Skeletal muscle cell (primary cell): ENCODE results near the gene KRTAP9-6.
"Not testable (repeated sequence)": the region's sequence is repeated elsewhere in the genome, so short reads cannot be mapped to it uniquely, and the experiment has no call there.

Experiments used
- DNase-seq: peaks from one replicate; pipeline ENCODE4 v3.0.0-alpha.2; 2010; ENCODE audit warnings: low read depth
- H3K4me3 ChIP-seq: 2 replicates; pipeline ENCODE4 v1.5.1; 2011; ENCODE audit warnings: low read depth, mild to moderate bottlenecking, control low read depth, low read length, moderate library complexity

KRTAP9-6 gene

DNA sequence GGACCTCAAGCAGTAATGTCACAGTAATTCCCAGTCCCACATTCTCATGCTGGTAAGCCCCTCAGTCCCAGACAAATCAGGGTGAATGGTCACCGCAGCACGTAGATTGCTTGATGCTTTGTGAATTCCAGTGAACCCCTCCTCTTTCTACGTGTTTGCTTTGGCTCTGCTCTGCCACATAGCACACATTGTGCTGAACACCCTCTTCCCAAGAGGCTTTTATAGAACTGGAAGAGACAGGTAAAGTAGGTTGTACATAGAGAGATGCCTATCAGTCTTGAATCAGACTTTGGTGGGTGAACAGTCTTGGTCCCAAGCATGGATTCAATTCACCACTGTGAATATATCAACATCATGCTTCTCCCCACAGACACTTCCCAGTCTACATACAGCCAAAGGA, 579 bp upstream of the KRTAP9-6 start:
- H3K4me3 ChIP-seq, result no peak overlapping the region
- DNase-seq, result no peak

DNA sequence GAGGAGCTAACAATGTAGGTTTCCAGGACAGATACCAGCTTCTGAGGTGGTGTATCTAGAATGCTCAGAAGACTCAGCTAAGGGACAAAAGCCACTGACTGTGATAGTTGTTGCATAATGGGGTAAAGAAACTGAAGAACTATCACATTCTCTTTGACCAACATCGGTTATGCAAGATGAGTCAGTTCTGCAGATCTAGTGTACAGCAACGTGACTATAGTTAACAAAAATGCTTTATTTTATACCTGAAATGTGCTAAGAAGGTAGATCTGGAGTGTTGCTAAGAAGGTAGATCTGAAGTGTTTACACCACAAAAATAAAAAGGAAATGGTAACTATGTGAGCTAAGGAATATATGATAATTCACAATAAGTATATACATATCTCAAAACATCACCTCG, 2.5 kb downstream of the KRTAP9-6 start:
- DNase-seq, result no peak
- H3K4me3 ChIP-seq, result no peak overlapping the region

DNA sequence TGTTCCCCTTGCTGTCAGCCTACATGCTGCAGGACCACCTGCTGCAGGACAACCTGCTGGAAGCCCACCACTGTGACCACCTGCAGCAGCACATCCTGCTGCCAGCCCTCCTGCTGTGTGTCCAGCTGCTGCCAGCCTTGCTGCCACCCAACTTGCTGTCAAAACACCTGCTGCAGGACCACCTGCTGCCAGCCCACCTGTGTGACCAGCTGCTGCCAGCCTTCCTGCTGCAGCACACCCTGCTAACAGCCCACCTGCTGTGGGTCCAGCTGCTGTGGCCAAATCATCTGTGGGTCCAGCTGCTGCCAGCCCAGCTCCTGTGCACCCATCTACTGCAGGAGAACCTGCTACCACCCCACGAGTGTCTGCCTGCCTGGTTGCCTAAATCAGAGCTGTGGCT, 6.1 kb downstream of the KRTAP9-6 start:
- not testable (repeated sequence) for H3K4me3 ChIP-seq, DNase-seq

DNA sequence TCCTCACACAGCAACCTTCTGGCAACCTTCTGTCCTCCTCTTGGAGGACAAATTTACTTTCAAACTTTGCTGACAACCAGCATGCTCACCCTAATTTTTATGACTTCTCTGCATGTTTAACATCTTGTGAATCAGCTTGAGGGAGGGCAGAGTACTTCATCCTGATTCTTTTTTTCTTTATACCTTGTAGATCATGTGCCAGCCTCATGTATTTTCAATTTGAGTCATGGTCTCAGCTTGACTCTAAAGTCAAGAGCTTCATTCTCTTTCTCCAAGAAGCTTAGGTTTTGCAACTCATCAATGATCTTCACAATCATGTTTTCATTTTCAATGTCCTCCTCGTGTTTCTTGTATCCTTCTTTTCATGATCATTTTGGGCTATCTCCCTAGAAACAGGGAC, 6.7 kb downstream of the KRTAP9-6 start:
- no peak overlapping the region for H3K4me3 ChIP-seq
- no peak for DNase-seq

DNA sequence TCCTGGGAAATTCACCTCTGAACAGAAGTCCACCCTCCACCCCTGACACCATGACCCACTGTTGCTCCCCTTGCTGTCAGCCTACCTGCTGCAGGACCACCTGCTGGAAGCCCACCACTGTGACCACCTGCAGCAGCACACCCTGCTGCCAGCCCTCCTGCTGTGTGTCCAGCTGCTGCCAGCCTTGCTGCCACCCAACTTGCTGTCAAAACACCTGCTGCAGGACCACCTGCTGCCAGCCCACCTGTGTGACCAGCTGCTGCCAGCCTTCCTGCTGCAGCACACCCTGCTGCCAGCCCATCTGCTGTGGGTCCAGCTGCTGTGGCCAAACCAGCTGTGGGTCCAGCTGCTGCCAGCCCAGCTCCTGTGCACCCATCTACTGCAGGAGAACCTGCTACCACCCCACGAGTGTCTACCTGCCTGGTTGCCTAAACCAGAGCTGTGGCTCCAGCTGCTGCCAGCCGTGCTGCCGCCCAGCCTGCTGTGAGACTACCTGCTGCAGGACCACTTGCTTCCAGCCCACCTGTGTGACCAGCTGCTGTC, 10.5 kb downstream of the KRTAP9-6 start, which contains the start of gene KRTAP9-7:
TSS of gene KRTAP9-7 (plus strand) at position 51 of the 543 bp plus-strand sequence. CDS start at position 51, 0 bp downstream.
- H3K4me3 ChIP-seq, DNase-seq: not testable (repeated sequence)

DNA sequence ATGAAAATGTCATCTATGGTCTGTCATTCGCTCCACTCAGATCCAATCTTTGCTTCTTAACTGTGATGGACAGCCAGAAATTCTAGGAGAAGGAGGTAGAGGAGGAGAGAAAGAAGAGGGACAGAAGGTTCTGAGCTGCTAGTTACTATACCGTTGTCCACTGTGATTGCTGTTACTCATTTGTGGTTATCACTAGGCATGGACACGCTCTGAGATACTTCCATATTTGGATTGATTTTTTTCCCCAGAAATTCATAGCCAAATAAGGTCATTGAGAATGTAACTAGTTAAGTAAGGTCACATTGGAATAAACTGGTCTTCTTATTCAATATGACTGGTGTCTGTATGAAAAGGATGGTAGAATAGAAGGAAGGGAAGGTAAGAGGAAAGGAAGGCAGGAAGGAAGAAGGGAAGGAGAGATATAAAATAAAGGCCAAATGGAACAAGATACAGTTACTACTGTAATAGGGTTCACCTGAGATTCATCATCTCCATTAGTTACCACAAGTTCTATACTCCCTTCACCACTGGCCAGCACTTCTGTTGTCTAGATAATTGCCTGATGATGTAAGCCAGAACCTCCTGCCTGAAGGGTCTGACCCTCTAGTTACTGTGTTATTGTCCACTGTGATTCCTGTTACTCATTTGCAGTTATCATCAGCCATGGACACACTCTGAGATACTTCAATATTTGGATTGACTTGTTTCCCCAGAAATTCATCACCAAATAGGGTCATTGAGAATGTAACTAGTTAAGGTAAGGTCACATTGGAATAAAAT, 13.2 kb downstream of the KRTAP9-6 start:
- no peak for DNase-seq
- no peak overlapping the region for H3K4me3 ChIP-seq

DNA sequence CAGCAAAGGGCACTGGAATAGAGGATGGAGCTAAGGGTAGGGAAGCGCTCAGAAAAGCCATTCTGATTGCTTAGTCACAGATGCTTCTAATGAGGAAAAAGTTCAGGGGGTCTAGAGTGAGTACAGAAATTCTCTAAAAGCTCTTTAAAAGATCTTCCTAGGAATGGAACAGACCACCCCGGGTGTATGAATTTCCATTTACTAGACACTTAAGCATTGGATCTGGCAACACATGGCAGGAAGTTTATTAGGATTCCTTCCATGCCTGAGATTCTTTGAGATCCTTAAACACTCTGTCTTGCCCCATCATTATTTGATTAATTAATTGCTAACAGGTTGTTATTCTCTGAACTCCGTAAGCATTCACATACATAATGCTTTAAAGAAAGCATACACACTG, 18.9 kb downstream of the KRTAP9-6 start:
- no peak for DNase-seq
- H3K4me3 ChIP-seq, result no peak overlapping the region

DNA sequence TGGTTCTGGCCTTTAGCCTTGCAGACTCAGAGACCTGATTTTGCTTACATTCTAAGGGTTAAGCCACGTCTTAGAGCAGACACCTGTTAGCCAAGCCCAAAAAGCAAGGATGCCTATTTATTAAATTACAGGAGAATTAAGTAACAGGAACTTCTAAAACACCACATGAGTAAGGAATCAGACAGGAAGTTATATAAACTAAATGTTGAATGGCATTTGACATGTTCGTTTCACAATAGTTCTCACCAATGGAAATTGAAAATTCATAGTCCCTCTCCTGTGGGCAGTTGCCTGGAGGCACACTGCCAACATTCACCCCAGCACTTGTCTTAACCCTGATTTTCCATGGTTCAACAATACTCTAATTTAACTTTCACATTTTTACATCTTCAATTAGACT, 19.4 kb downstream of the KRTAP9-6 start:
- no peak for DNase-seq
- no peak overlapping the region for H3K4me3 ChIP-seq

DNA sequence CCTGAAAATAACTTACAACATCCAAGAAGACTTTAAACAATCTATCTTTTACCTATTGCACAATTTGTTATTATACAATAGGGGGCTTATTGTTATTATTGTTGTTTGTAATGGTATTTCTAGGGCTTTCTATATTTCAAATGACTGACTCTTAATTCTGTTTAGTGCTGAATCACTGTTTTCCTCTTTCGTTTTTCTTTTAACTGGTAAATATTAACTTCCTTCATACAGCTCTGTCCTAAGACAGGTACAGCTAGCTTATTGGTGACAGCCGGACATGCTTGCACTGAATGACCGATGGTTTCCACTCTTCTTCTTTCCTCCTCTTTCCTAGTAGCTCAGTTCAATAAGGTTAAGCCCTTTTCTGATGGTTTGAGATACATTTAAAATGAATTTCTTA, 21.9 kb downstream of the KRTAP9-6 start:
- DNase-seq, result no peak
- H3K4me3 ChIP-seq, result no peak overlapping the region

DNA sequence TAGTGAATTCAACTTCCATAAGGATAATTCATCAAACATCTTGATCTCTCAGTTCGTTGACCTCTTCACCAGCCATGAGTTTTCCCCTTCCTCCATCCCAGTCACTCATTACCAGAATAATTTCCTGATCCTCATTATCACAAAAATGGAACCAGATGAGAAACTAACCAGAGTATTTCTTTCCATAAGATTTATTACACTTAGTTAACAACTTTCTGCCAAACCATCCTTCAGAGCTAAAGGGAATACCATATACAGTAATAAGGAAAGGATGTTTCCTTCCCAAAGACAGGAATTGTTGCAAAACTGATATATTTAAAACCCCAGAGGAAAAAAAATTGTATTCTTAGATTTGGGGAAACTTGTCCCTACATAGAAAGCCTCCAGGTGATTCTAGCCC, 28.8 kb downstream of the KRTAP9-6 start:
- H3K4me3 ChIP-seq, result no peak overlapping the region
- no peak for DNase-seq

DNA sequence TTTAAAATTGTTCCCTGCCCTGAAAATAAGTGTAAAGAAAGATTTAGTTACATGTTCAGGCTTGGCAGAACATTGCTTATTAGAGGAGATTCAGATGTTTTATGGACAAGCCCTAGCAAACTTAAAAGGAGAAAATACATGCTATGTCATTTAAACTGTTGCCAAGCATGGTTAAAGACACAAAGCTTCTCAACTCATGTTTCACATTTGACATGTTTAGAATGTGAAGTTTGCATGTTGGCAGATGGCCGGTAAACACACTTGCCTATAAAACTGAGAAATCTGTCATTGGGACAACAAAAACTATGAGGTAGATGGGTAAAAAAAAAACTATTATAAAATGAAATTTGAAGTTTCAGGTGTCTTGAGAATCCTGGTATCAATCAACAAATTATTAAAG, 31.7 kb downstream of the KRTAP9-6 start:
- no peak for DNase-seq
- H3K4me3 ChIP-seq, result no peak overlapping the region

DNA sequence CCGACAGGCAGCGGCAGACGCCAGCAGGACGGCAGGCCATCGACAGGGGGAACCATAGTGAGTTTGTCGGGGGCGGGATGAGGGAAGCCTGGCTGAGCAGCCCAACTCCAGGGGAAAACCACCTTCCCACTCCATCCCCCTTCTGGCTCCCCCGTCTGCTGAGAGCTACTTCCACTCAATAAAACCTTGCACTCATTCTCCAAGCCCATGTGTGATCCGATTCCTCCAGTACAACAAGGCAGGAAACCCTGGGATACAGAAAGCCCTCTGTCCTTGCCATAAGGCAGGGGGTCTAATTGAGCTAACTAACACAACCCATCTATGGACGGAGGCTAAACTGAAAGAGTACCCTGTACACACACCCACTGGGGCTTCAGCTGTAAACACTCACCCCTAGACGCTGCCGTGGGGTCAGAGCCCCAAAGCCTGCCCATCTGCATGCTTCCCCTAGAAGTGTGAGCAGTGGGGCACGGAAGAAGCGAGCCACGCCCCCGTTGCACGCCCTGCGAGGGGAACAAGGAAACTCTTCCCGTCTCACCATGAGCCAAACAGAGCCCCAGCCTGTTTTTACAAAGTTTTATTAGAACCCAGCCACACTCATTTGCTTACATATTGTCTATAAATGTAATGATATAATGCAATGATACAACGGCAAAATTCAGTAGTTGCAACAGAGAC, 33.4 kb downstream of the KRTAP9-6 start:
- DNase-seq, result no peak
- no peak overlapping the region for H3K4me3 ChIP-seq

DNA sequence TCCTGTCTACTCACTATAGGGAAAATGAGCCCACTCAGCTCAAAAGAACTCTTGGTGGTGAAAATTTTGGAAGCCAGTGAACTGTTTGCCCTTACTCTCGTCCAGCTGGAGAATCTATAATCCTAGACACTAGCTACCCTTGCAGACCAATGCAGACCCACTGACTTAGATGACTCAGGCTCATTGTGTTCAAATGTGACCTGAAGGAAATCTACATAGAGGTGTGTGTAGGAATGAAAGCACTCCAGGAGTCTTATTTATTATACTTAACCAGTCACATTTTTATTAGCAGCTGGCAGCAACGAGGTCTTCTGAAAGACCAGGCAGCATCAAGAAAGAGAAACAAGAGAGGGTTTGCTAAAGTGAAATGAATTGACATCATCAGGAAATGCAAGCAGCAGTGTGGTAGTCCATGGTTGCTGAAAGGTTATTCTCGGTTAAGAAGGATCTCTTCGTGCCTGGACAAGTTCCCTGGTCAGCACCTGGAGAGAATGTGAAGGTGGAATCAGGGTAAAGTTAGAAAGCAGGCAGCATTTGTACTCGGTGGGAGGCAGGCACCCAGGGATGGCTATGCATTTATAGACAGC, 36.1 kb downstream of the KRTAP9-6 start:
- no peak overlapping the region for H3K4me3 ChIP-seq
- DNase-seq, result no peak

DNA sequence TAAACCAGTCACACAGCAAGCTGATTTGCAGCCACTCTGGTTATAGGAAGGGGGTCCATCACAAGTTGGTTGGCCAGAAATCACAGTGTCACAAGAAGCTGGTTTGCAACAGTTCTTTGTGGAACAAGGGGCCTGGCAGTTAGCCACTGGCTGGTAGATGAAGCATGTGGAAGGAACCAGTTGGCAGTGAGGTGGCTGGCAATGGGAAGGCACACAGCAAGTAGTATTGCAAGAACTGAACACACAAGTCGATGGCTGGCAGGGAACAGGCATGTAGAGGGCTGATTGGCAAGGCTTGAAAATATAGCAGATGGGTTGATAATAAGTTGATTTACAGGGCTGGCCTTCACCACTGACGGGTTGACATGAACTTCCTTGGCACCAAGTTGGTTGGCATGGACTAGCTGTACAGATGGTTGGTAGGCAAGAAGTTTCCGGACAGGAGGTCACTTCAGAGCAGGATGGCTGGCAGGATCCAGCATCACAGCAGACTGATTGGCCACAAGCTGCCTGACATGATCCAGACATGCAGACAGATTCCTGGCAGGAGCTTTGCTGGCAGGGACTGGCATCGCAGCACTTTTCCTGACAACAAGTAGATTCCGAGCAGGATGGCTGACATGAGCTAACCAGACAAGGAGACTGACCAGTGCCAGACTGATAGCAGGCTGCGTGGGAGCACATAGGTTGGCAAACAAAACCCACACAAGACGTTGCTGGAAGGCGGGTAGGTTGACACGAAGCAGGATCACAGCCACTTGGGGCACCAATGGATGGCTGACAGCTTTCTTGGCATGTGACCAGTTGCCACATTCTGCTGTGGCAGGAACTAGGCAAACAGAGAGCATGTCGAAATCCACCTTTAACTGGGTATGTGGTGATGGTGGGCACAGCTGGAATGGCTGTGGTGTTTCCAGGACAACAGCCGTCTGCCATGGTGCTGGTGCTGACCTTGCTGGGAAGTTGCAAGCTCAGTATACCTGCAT, 37.0 kb downstream of the KRTAP9-6 start, which contains the start of gene KRTAP29-1:
TSS of gene KRTAP29-1 (minus strand) at position 936 of the 986 bp plus-strand sequence. CDS start at position 936, 0 bp downstream.
- no peak for DNase-seq
- no peak within 1 kb of the TSS for H3K4me3 ChIP-seq

DNA sequence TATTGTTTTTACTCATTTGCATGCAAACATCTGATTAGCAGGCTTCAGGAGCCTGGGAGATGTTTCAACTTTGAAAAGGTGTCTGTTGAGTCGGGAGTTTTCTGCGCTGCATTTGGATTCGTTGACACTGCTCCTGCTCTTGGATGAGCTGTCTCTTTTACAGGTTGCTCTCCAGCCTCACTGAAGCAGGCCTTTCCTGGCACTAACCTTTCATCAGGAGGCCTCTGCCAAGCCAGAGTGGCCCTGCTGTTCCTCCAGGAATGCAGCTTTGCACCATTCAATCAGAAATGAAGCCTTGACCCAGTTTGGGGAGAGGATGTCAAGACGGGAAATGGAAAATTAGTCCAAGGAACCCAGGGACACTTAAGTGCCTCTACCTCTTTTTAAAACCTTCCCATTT, 37.8 kb downstream of the KRTAP9-6 start:
- DNase-seq, result no peak
- H3K4me3 ChIP-seq, result no peak overlapping the region

DNA sequence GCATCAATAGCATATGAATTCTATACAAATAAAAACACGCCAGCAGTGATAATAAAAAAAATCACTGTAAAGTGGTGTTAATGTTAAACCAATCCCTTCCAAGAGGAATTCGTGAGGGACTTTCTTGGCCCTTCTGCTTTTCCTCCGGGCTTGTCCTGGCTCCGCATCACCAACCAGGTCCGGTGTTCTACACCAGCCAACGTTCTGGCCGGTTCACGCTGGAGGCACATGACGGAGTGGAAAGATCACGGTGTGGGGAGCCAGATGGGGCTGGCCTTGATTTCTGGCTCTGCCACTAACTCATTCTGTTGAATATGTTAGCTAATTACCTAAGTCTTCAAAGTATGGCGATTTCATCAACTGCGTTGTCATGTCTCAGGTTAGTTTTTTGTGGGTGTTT, 38.9 kb downstream of the KRTAP9-6 start:
- DNase-seq, result no peak
- no peak overlapping the region for H3K4me3 ChIP-seq

DNA sequence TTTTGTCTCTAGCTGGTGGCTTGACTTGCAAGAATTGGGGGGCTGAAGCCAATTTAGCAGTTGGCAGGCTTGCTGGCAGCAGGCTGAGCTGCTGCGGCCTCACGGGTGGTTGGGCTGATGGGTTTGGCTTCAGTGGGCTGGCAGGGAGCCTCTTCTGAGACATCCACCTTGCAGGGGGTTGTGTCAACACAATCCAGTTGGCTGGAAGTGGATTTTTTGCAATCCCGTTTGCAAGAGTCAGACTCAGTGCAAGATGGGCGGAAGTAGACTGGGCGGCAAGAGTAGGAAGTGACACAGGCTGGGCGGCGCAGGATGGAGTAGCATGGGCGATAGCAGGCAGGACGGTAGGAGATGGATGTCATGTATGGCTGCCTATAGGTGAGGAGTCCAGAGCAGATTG, 42.5 kb downstream of the KRTAP9-6 start:
- no peak overlapping the region for H3K4me3 ChIP-seq
- no peak for DNase-seq

DNA sequence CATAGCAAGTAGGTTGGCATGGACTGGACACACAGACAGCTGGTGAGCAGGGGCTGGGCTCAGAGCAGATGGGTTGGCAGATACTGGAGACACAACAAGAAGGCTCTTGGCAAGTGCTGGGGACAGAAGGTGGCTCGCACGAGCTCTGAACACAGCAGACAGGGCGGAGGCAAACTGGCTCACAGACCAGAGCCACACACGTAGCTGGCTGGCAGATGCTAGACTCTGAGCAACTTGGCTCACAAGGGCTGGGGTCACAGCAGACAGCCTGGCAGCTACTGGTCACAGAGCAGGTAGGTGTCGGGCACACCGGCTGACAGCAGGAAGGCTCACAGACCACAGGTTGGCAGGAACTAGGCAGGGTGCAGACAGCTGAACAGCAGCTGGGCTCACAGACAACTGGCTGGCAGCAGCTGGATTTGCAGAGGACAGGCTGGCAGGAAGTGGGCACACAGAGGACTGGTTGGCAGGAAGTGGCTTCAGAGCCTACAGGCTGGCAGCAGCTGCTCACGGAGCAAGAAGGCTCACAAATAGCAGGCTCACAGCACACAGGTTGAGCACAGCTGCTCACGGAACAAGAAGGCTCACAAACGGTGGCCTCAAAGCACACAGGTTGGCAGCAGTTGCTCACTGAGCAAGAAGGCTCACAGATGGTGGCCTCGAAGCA, 43.2 kb downstream of the KRTAP9-6 start:
- no peak for DNase-seq
- H3K4me3 ChIP-seq, result no peak overlapping the region

DNA sequence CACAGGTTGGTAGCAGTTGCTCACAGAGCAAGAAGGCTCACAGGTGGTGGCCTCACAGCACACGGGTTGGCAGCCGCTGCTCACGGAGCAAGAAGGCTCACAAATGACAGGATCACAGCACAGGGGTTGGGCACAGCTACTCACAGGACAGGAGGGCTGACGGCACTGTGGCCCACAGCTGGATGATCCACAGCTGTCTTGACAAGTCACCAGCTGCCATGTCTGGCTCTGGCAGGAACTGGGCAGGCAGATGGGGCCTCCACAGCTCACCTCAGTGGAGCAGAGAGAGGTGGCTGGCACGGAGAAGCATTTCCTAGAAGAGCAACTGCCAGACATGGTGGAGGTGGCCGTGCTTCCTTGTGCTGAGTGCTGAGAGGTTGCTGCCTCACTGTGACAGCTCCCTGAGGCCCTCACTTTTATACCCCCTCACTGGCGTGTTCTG, 43.8 kb downstream of the KRTAP9-6 start, which contains the start of gene KRTAP16-1:
TSS of gene KRTAP16-1 (minus strand) at position 392 of the 442 bp plus-strand sequence. CDS start at position 336, 56 bp downstream.
- no peak within 1 kb of the TSS for H3K4me3 ChIP-seq
- no peak for DNase-seq
